Stimulated activated CD4-positive, alpha-beta T cell treated with anti-CD3 and anti-CD28 coated beads, Interleukin-1b, Interleukin-23, amount 100 ng/mL, for 24 hours (primary cell): ENCODE results near the gene TNIP1.
A peak's percentile ranks its signal among the peaks of the same experiment; 100 is the strongest.

Experiments used
- DNase-seq, 4 experiments: peaks; one replicate each; pipeline ENCODE4 v3.0.0-alpha.2; 2020; ENCODE audit warnings: low read depth in 4 of 4, low spot score in 1 of 4

Gene TNIP1

GRCh38 chr5:151041577-151042268 is 39.1 kb downstream of the TNIP1 start:
- DNase-seq: no peak

GRCh38 chr5:151040211-151040747 is 40.6 kb downstream of the TNIP1 start:
- no peak for DNase-seq

GRCh38 chr5:151039665-151040064 is 41.2 kb downstream of the TNIP1 start:
- no peak for DNase-seq

GRCh38 chr5:151038801-151039238 is 42.0 kb downstream of the TNIP1 start:
- DNase-seq: peak in 2 of 4 experiments; percentile 21 to 31

GRCh38 chr5:151038412-151038745 is 42.5 kb downstream of the TNIP1 start:
- no peak for DNase-seq

GRCh38 chr5:151037561-151038411 is 43.0 kb downstream of the TNIP1 start:
- DNase-seq: no peak

GRCh38 chr5:151036556-151036955 is 44.3 kb downstream of the TNIP1 start:
- DNase-seq: no peak

- DNase-seq: no peak
Measured at GRCh38 chr5:151034422-151035379, 46.1 kb downstream of the TNIP1 start.

- no peak for DNase-seq
Measured at GRCh38 chr5:151033217-151033934, 47.5 kb downstream of the TNIP1 start.

- no peak for DNase-seq
Measured at GRCh38 chr5:151031554-151031953, 49.3 kb downstream of the TNIP1 start.

GRCh38 chr5:151030379-151030778 is 50.5 kb downstream of the TNIP1 start:
- DNase-seq: no peak

GRCh38 chr5:151030056-151030336 is 50.8 kb downstream of the TNIP1 start:
- no peak for DNase-seq

GRCh38 chr5:151029179-151030055 is 51.4 kb downstream of the TNIP1 start:
- no peak for DNase-seq

GRCh38 chr5:151028717-151029116 is 52.1 kb downstream of the TNIP1 start:
- DNase-seq: no peak

GRCh38 chr5:151027961-151028479 is 52.8 kb downstream of the TNIP1 start:
- no peak for DNase-seq

GRCh38 chr5:151026679-151027078 is 54.2 kb downstream of the TNIP1 start:
- DNase-seq: no peak

- DNase-seq: no peak
Measured at GRCh38 chr5:151026088-151026487, 54.7 kb downstream of the TNIP1 start.

GRCh38 chr5:151025250-151025606 is 55.6 kb downstream of the TNIP1 start:
- DNase-seq: no peak

- no peak for DNase-seq
Measured at GRCh38 chr5:151024440-151025249, 56.2 kb downstream of the TNIP1 start.
